Measurements from ENCODE around the gene TOMM20L.

DNA sequence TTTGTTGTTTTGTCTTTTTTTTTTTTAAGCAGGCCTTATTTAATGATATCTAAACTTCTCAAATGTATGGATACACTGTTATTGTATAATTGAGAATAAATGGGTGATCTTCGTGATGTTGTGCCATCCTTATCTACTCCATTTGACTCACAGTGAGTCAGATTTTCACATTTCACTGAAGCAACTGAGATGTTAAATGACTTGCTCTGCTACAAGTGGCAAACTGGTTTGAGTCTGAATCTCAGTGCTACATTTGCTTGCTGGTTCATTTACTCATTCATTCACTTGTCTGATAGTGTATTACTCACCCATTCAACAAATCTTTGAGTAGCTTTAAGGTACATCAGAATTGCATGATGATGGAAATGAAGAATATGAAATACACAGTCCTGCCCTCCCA is 34.4 kb downstream of the TOMM20L start:
- TF ChIP-seq POLR2A (IDR thresholded peaks at IDR 0.05) (no peak), CTCF (IDR thresholded peaks at IDR 0.05) (no peak)
